GM19193 (cell line): Measurements from ENCODE around the gene MOSPD2.

Experiments used
- POLR2A ChIP-seq: IDR thresholded peaks from 4 replicates; pipeline ENCODE4 v1.6.1; 2011; ENCODE audit not compliant: insufficient read depth, insufficient read length; ENCODE audit errors: extremely low read depth

Gene MOSPD2

GRCh38 chrX:14932136-14932535 lies 58.9 kb downstream of the MOSPD2 start:
- no peak for TF ChIP-seq POLR2A

GRCh38 chrX:14934423-14934822 lies 61.2 kb downstream of the MOSPD2 start:
- no peak for TF ChIP-seq POLR2A

- no peak for TF ChIP-seq POLR2A
Observed at GRCh38 chrX:14936561-14936960, 63.3 kb downstream of the MOSPD2 start.

GRCh38 chrX:14939644-14940043 lies 66.4 kb downstream of the MOSPD2 start:
- TF ChIP-seq POLR2A, result no peak

GRCh38 chrX:14941301-14941700 lies 68.1 kb downstream of the MOSPD2 start:
- TF ChIP-seq POLR2A, result no peak

- no peak for TF ChIP-seq POLR2A
Observed at GRCh38 chrX:14942341-14942740, 69.1 kb downstream of the MOSPD2 start.

GRCh38 chrX:14943962-14944361 lies 70.7 kb downstream of the MOSPD2 start:
- no peak for TF ChIP-seq POLR2A

GRCh38 chrX:14946606-14947155 lies 73.5 kb downstream of the MOSPD2 start:
- no peak for TF ChIP-seq POLR2A

GRCh38 chrX:14948691-14949090 lies 75.5 kb downstream of the MOSPD2 start:
- TF ChIP-seq POLR2A, result no peak

GRCh38 chrX:14956813-14957582 lies 83.8 kb downstream of the MOSPD2 start:
- TF ChIP-seq POLR2A, result no peak

- TF ChIP-seq POLR2A, result no peak
Observed at GRCh38 chrX:14963447-14964236, 90.4 kb downstream of the MOSPD2 start.

GRCh38 chrX:14964500-14964899 lies 91.3 kb downstream of the MOSPD2 start:
- no peak for TF ChIP-seq POLR2A
